Measurements from ENCODE around the gene ZNF782. TPM values are rescaled to one million over a fixed set of nuclear protein-coding genes. Genes with fewer than 3 reads are reported as not detected.
"Not testable (repeated sequence)": the region's sequence is repeated elsewhere in the genome, so short reads cannot be mapped to it uniquely, and the experiment has no call there.

ZNF782 gene
- polyA plus RNA-seq (2013, experiment 1 of 4) = 5.8 TPM
- polyA plus RNA-seq (2013, experiment 2 of 4) = 6.0 TPM
- 4.5 TPM for polyA plus RNA-seq (2013, experiment 3 of 4)
- 5.9 TPM for polyA plus RNA-seq (2013, experiment 4 of 4)

DNA sequence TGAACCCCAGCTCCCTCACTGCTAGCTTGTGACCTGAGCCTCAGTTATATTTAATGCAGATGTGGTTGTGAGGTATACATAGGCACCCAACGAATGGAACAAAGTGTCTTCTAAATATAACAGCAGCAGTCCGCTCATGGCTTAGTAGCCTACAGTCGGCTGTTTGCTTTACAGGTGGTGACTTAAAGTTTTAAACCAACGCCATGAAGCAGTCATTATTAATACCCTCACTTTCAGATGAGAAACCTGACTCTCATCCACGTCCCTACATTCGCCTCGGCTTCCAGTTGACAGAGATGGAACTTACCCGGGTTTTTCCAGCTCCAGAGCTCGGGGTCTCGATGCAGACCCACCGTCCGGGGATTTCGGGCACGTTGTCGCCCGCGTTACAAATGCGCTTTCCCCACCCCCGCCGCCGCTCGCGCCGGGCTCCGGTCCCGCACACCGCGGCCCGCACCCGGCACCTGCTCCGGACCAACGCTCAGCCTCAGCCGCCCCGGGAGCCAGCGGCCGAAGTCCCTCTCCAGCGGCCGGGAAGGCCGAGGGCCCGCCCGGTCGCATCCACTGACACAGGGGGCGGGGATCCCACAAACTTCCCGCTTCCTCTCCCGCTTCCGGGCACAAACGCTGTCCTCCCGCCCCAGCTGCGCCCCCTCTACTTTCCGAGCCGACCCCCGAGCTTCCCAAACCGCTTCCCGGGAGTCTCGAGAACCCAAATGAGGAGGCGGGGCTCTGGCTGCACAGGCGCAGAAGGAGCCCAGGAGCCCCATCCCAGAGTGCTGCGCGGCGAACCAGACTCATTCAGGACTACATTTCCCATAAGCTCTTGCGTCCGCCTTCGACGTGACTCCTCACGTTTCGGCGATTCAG, at the start of gene ZNF782:
TSS of gene ZNF782 (minus strand) at position 734 of the 870 bp plus-strand sequence. CDS start 2,553 bp downstream, outside the sequence.
- Histone ChIP-seq H3K27ac (ENCODE audit: insufficient read depth, low read depth, low read length, poor library complexity, severe bottlenecking) (peak within 1 kb of the TSS; percentile 52), H3K36me3 (ENCODE audit: control insufficient read depth, insufficient read depth, low read length) (no peaks in the 10 kb centered on the region), H3K4me3 (ENCODE audit: insufficient read depth, low read depth, low read length) (peak within 1 kb of the TSS; percentile 74), H3K4me1 (ENCODE audit: control insufficient read depth, insufficient read depth, low read length) (peaks cover 5% of the 10 kb centered on the region), H3K9me3 (ENCODE audit: control insufficient read depth, low read length) (no peaks in the 10 kb centered on the region), H3K27me3 (ENCODE audit: control insufficient read depth, insufficient read depth, low read length, poor library complexity, severe bottlenecking) (no peaks in the 10 kb centered on the region)
- WGBS, 2 experiments = 1% methylated on average over 67 of the region's 67 CpGs

- not testable (repeated sequence) for H3K27me3 ChIP-seq (ENCODE audit: control insufficient read depth, insufficient read depth, low read length, poor library complexity, severe bottlenecking); H3K9me3 ChIP-seq (ENCODE audit: control insufficient read depth, low read length); H3K4me3 ChIP-seq (ENCODE audit: insufficient read depth, low read depth, low read length); H3K4me1 ChIP-seq (ENCODE audit: control insufficient read depth, insufficient read depth, low read length); H3K27ac ChIP-seq (ENCODE audit: insufficient read depth, low read depth, low read length, poor library complexity, severe bottlenecking); H3K36me3 ChIP-seq (ENCODE audit: control insufficient read depth, insufficient read depth, low read length)
- 87 to 96% methylated on average over 1 of the region's 2 CpGs for WGBS, 2 experiments
Observed at GRCh38 chr9:96900010-96900409, 45.7 kb upstream of the ZNF782 start.

DNA sequence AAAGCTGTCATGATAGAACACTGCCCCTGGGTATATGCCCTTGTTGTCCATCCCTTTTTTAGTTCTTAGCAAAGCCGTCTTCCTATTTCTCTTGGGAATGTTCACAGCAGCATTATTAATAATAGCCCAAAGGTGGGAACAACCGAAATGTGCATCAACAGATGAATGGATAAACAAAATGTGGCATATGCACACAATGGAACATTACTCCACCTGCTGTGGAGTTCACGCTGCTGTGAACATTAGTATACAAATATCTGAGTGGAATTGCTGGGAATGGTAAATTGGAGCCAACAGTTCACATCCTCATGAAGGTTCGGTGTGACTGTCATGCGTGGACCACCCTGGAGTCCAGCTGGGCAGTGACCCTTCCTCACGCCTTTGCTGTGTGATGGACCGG, 37.8 kb upstream of the ZNF782 start:
- Histone ChIP-seq H3K36me3 (ENCODE audit: control insufficient read depth, insufficient read depth, low read length) (peaks cover 8% of the 10 kb centered on the region), H3K4me3 (ENCODE audit: insufficient read depth, low read depth, low read length) (no peak overlapping the region), H3K27ac (ENCODE audit: insufficient read depth, low read depth, low read length, poor library complexity, severe bottlenecking) (no peak overlapping the region), H3K27me3 (ENCODE audit: control insufficient read depth, insufficient read depth, low read length, poor library complexity, severe bottlenecking) (no peaks in the 10 kb centered on the region), H3K9me3 (ENCODE audit: control insufficient read depth, low read length) (no peaks in the 10 kb centered on the region), H3K4me1 (ENCODE audit: control insufficient read depth, insufficient read depth, low read length) (no peaks in the 10 kb centered on the region)
- 93 to 95% methylated on average over 7 of the region's 7 CpGs for WGBS, 2 experiments

DNA sequence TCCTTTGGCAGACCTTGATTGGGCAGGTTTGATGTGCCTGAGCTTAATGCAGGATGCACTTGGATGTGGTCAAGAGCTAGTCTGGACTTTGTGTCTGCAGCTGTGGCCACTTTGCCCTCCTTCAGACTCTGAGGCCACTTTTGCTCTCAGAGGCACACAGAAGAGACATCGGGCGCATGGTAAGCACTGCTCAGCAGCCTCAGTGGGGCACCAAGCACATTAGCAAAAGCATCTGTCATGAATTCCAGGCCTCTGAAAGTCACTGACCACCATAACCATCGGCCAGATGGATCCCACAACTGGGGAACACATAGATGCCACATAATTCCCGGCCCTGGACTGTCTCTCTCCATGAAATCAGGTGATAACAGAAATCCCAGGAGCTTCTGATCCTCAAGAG, 34.3 kb upstream of the ZNF782 start:
- peaks cover 3% of the 10 kb centered on the region for H3K36me3 ChIP-seq (ENCODE audit: control insufficient read depth, insufficient read depth, low read length)
- no peaks in the 10 kb centered on the region for H3K27me3 ChIP-seq (ENCODE audit: control insufficient read depth, insufficient read depth, low read length, poor library complexity, severe bottlenecking)
- H3K4me1 ChIP-seq (ENCODE audit: control insufficient read depth, insufficient read depth, low read length) = no peaks in the 10 kb centered on the region
- H3K4me3 ChIP-seq (ENCODE audit: insufficient read depth, low read depth, low read length) = no peak overlapping the region
- no peak overlapping the region for H3K27ac ChIP-seq (ENCODE audit: insufficient read depth, low read depth, low read length, poor library complexity, severe bottlenecking)
- H3K9me3 ChIP-seq (ENCODE audit: control insufficient read depth, low read length) = no peaks in the 10 kb centered on the region
- 93 to 96% methylated on average over 4 of the region's 4 CpGs for WGBS, 2 experiments

DNA sequence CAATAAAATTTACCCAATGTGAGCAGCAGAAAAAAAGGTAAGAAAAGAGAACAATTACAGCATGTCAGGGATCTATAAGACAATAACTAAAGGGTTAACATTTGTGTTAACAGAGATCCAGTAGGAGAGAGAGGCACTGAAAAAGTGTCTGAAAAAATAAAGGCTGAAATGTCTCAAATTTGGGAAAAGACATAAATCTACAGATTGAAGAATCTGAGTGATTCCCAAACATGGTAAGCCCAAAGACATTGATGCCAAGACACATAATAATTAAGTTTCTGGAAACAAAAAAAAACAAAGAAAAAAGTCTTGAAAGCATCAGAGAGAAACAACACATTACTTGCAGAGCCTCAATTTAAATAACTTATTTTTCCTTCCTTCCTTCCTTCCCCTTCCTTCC, 31.1 kb upstream of the ZNF782 start:
- Histone ChIP-seq H3K4me3 (ENCODE audit: insufficient read depth, low read depth, low read length) (no peak overlapping the region), H3K27ac (ENCODE audit: insufficient read depth, low read depth, low read length, poor library complexity, severe bottlenecking) (no peak overlapping the region), H3K27me3 (ENCODE audit: control insufficient read depth, insufficient read depth, low read length, poor library complexity, severe bottlenecking) (peaks cover 4% of the 10 kb centered on the region), H3K4me1 (ENCODE audit: control insufficient read depth, insufficient read depth, low read length) (no peaks in the 10 kb centered on the region), H3K9me3 (ENCODE audit: control insufficient read depth, low read length) (no peaks in the 10 kb centered on the region), H3K36me3 (ENCODE audit: control insufficient read depth, insufficient read depth, low read length) (no peaks in the 10 kb centered on the region)

GRCh38 chr9:96884443-96884842, 30.1 kb upstream of the ZNF782 start:
- no peak overlapping the region for H3K4me3 ChIP-seq (ENCODE audit: insufficient read depth, low read depth, low read length)
- peaks cover 4% of the 10 kb centered on the region for H3K27me3 ChIP-seq (ENCODE audit: control insufficient read depth, insufficient read depth, low read length, poor library complexity, severe bottlenecking)
- no peaks in the 10 kb centered on the region for H3K4me1 ChIP-seq (ENCODE audit: control insufficient read depth, insufficient read depth, low read length)
- no peak overlapping the region for H3K27ac ChIP-seq (ENCODE audit: insufficient read depth, low read depth, low read length, poor library complexity, severe bottlenecking)
- no peaks in the 10 kb centered on the region for H3K36me3 ChIP-seq (ENCODE audit: control insufficient read depth, insufficient read depth, low read length)
- WGBS, 2 experiments = 73 to 82% methylated on average over 2 of the region's 2 CpGs
- no peaks in the 10 kb centered on the region for H3K9me3 ChIP-seq (ENCODE audit: control insufficient read depth, low read length)

- Histone ChIP-seq H3K27ac (ENCODE audit: insufficient read depth, low read depth, low read length, poor library complexity, severe bottlenecking) (no peak overlapping the region), H3K4me1 (ENCODE audit: control insufficient read depth, insufficient read depth, low read length) (no peaks in the 10 kb centered on the region), H3K27me3 (ENCODE audit: control insufficient read depth, insufficient read depth, low read length, poor library complexity, severe bottlenecking) (peaks cover 4% of the 10 kb centered on the region), H3K4me3 (ENCODE audit: insufficient read depth, low read depth, low read length) (no peak overlapping the region), H3K36me3 (ENCODE audit: control insufficient read depth, insufficient read depth, low read length) (no peaks in the 10 kb centered on the region), H3K9me3 (ENCODE audit: control insufficient read depth, low read length) (no peaks in the 10 kb centered on the region)
- 32 to 36% methylated on average over 1 of the region's 1 CpG for WGBS, 2 experiments
Observed at GRCh38 chr9:96883922-96884321, 29.6 kb upstream of the ZNF782 start.

DNA sequence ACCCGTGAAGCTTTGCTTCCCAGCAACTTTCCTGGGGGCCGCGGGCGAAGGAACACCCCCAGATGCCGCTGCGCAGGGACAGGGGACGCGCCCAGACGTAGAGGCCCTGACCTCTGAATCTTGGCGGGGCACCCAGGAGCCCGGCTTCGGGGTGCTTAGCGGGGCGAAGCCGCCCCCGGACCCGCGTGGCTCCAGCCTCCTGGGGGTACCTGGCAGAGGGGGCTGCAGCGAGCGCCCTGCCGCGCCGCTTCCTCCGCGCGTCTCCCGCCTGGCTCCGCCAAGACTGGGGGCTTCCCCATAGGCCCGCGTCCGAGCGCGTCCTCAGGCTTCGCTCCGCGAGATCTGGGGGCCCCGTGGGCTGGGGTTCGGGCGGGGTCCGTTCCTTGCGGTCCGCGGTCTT, 23.0 kb upstream of the ZNF782 start:
- H3K27me3 ChIP-seq (ENCODE audit: control insufficient read depth, insufficient read depth, low read length, poor library complexity, severe bottlenecking) = peaks cover 47% of the 10 kb centered on the region
- no peak overlapping the region for H3K27ac ChIP-seq (ENCODE audit: insufficient read depth, low read depth, low read length, poor library complexity, severe bottlenecking)
- WGBS, 2 experiments = 72 to 80% methylated on average over 43 of the region's 43 CpGs
- H3K36me3 ChIP-seq (ENCODE audit: control insufficient read depth, insufficient read depth, low read length) = no peaks in the 10 kb centered on the region
- no peaks in the 10 kb centered on the region for H3K9me3 ChIP-seq (ENCODE audit: control insufficient read depth, low read length)
- no peaks in the 10 kb centered on the region for H3K4me1 ChIP-seq (ENCODE audit: control insufficient read depth, insufficient read depth, low read length)
- no peak overlapping the region for H3K4me3 ChIP-seq (ENCODE audit: insufficient read depth, low read depth, low read length)

GRCh38 chr9:96875461-96876142, 21.3 kb upstream of the ZNF782 start:
- WGBS, 2 experiments = 1% methylated on average over 43 of the region's 43 CpGs
- Histone ChIP-seq H3K4me3 (ENCODE audit: insufficient read depth, low read depth, low read length) (peak overlapping the region; percentile 58), H3K4me1 (ENCODE audit: control insufficient read depth, insufficient read depth, low read length) (no peaks in the 10 kb centered on the region), H3K27ac (ENCODE audit: insufficient read depth, low read depth, low read length, poor library complexity, severe bottlenecking) (no peak overlapping the region), H3K9me3 (ENCODE audit: control insufficient read depth, low read length) (no peaks in the 10 kb centered on the region), H3K27me3 (ENCODE audit: control insufficient read depth, insufficient read depth, low read length, poor library complexity, severe bottlenecking) (peaks cover 43% of the 10 kb centered on the region), H3K36me3 (ENCODE audit: control insufficient read depth, insufficient read depth, low read length) (no peaks in the 10 kb centered on the region)

GRCh38 chr9:96874947-96875460, 20.7 kb upstream of the ZNF782 start:
- Histone ChIP-seq H3K27ac (ENCODE audit: insufficient read depth, low read depth, low read length, poor library complexity, severe bottlenecking) (no peak overlapping the region), H3K36me3 (ENCODE audit: control insufficient read depth, insufficient read depth, low read length) (no peaks in the 10 kb centered on the region), H3K4me1 (ENCODE audit: control insufficient read depth, insufficient read depth, low read length) (no peaks in the 10 kb centered on the region), H3K27me3 (ENCODE audit: control insufficient read depth, insufficient read depth, low read length, poor library complexity, severe bottlenecking) (peaks cover 43% of the 10 kb centered on the region), H3K9me3 (ENCODE audit: control insufficient read depth, low read length) (no peaks in the 10 kb centered on the region), H3K4me3 (ENCODE audit: insufficient read depth, low read depth, low read length) (peak overlapping the region; percentile 58)
- WGBS, 2 experiments = 53 to 57% methylated on average over 13 of the region's 13 CpGs

Measured in ectodermal cell (in vitro differentiated cells).